ENCODE data around the gene CEP72.

DNA sequence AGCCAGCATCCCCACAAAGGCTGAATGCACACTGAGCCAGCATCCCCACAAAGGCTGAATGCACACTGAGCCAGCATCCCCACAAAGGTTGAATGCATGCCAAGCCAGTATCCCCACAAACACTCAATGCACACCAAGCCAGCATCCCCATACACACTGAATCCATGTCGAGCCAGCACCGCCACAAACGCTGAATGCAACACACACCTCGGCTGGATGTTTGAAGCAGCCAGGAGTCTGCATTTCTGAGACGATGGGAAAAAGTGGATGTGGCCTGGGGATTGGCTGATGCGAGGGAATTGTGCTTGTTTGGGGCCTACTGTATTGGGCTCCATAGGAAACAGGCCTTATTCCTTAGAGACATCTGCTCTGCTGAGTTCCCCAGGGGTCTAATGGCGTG is 30.9 kb upstream of the CEP72 start:
- TF ChIP-seq, protein P1, sequence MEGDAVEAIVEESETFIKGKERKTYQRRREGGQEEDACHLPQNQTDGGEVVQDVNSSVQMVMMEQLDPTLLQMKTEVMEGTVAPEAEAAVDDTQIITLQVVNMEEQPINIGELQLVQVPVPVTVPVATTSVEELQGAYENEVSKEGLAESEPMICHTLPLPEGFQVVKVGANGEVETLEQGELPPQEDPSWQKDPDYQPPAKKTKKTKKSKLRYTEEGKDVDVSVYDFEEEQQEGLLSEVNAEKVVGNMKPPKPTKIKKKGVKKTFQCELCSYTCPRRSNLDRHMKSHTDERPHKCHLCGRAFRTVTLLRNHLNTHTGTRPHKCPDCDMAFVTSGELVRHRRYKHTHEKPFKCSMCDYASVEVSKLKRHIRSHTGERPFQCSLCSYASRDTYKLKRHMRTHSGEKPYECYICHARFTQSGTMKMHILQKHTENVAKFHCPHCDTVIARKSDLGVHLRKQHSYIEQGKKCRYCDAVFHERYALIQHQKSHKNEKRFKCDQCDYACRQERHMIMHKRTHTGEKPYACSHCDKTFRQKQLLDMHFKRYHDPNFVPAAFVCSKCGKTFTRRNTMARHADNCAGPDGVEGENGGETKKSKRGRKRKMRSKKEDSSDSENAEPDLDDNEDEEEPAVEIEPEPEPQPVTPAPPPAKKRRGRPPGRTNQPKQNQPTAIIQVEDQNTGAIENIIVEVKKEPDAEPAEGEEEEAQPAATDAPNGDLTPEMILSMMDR (IDR thresholded peaks at IDR 0.05; ENCODE audit: borderline replicate concordance, extremely low read depth, low read length, poor library complexity, severe bottlenecking) = no peak
- no peak for TF ChIP-seq EZH2 (IDR thresholded peaks at IDR 0.05; ENCODE audit: borderline replicate concordance, low read depth, low read length, severe bottlenecking)
